ENCODE results near the gene FBLN5.
"Not testable (repeated sequence)": the region's sequence is repeated elsewhere in the genome, so short reads cannot be mapped to it uniquely, and the experiment has no call there.

FBLN5 gene

GRCh38 chr14:91898372-91898771, 49.1 kb downstream of the FBLN5 start:
- H3K4me2 ChIP-seq (ENCODE audit: low read length): no peak overlapping the region
- H4K20me1 ChIP-seq (ENCODE audit: insufficient read depth, low read length): no peaks in the 10 kb centered on the region
- H3K9ac ChIP-seq (ENCODE audit: low read length): no peak overlapping the region
- H3K4me1 ChIP-seq (ENCODE audit: low read length): no peaks in the 10 kb centered on the region
- H3K27me3 ChIP-seq (ENCODE audit: low read depth, low read length): no peaks in the 10 kb centered on the region
- H2AFZ ChIP-seq (ENCODE audit: low read depth, low read length): no peak overlapping the region
- no peaks in the 10 kb centered on the region for H3K79me2 ChIP-seq (ENCODE audit: low read length)
- H3K9me3 ChIP-seq (ENCODE audit: insufficient read depth, low read length): no peaks in the 10 kb centered on the region
- no peaks in the 10 kb centered on the region for H3K36me3 ChIP-seq (replicated peaks; ENCODE audit: low read depth, low read length)
- no peak overlapping the region for H3K27ac ChIP-seq (ENCODE audit: low read length)
- TF ChIP-seq EZH2phosphoT487 (IDR thresholded peaks at IDR 0.05; ENCODE audit: low read depth): no peak
- TF ChIP-seq, protein P1, sequence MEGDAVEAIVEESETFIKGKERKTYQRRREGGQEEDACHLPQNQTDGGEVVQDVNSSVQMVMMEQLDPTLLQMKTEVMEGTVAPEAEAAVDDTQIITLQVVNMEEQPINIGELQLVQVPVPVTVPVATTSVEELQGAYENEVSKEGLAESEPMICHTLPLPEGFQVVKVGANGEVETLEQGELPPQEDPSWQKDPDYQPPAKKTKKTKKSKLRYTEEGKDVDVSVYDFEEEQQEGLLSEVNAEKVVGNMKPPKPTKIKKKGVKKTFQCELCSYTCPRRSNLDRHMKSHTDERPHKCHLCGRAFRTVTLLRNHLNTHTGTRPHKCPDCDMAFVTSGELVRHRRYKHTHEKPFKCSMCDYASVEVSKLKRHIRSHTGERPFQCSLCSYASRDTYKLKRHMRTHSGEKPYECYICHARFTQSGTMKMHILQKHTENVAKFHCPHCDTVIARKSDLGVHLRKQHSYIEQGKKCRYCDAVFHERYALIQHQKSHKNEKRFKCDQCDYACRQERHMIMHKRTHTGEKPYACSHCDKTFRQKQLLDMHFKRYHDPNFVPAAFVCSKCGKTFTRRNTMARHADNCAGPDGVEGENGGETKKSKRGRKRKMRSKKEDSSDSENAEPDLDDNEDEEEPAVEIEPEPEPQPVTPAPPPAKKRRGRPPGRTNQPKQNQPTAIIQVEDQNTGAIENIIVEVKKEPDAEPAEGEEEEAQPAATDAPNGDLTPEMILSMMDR (IDR thresholded peaks at IDR 0.05; ENCODE audit: low read depth, low read length): no peak
- H3K4me3 ChIP-seq (ENCODE audit: low read length): no peak overlapping the region

DNA sequence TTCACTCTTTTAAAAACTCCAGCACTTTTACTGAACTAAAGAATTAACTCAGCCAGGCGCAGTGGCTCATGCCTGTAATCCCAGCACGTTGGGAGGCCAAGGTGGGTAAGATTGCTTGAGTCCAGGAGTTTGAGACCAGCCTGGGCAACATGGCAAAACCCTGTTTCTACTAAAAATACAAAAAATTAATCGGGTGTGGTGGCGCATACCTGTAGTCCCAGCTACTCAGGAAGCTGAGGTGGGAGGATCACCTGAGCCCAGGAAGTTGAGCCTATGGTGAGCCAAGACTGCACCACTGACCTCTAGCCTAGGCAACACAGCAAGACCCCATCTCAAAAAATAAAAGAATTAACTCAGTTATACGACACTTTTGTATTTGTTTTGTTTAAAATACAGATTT, 49.8 kb downstream of the FBLN5 start:
- H3K4me3 ChIP-seq (ENCODE audit: low read length); H2AFZ ChIP-seq (ENCODE audit: low read depth, low read length); H3K79me2 ChIP-seq (ENCODE audit: low read length); H3K4me1 ChIP-seq (ENCODE audit: low read length); H3K36me3 ChIP-seq (replicated peaks; ENCODE audit: low read depth, low read length); H3K4me2 ChIP-seq (ENCODE audit: low read length); H3K27me3 ChIP-seq (ENCODE audit: low read depth, low read length); H3K9me3 ChIP-seq (ENCODE audit: insufficient read depth, low read length); H3K27ac ChIP-seq (ENCODE audit: low read length); H4K20me1 ChIP-seq (ENCODE audit: insufficient read depth, low read length); H3K9ac ChIP-seq (ENCODE audit: low read length): not testable (repeated sequence)

DNA sequence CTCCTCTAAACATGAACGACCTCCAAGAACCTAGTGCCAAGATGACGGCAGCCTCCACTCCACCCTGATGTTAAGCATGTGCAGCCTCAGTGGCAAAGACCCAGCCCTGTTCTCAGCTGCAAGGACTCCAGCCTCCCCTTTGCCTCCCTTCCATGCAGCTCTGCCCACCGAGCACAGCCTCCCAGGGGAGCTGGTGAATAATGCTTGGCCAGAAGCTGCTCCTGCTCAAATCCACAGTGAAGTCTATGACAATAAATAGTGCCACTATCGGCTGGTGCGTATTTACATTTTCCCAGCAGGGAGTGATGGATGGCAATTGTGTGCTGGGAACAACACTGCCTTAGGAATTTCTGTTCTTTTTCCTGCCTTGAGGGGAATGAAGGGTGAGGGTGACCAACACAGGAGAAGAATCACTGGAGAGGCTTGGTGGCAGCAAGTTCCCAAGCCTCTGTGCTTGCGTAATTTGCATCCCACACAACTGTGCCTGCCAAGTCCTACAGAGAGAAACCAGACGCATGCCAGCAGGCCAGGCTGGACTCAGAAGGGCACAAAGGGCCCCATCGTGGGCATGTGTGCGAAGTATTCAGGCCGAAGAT, 50.3 kb downstream of the FBLN5 start:
- TF ChIP-seq, protein P1 (IDR thresholded peaks at IDR 0.05; ENCODE audit: low read depth, low read length): no peak
- Histone ChIP-seq H2AFZ (ENCODE audit: low read depth, low read length) (no peak overlapping the region), H3K4me1 (ENCODE audit: low read length) (no peaks in the 10 kb centered on the region), H4K20me1 (ENCODE audit: insufficient read depth, low read length) (no peaks in the 10 kb centered on the region), H3K27ac (ENCODE audit: low read length) (no peak overlapping the region), H3K27me3 (ENCODE audit: low read depth, low read length) (no peaks in the 10 kb centered on the region), H3K9me3 (ENCODE audit: insufficient read depth, low read length) (no peaks in the 10 kb centered on the region), H3K4me2 (ENCODE audit: low read length) (no peak overlapping the region), H3K4me3 (ENCODE audit: low read length) (no peak overlapping the region), H3K79me2 (ENCODE audit: low read length) (no peaks in the 10 kb centered on the region), H3K9ac (ENCODE audit: low read length) (no peak overlapping the region), H3K36me3 (replicated peaks; ENCODE audit: low read depth, low read length) (no peaks in the 10 kb centered on the region)

GRCh38 chr14:91896419-91896818, 51.1 kb downstream of the FBLN5 start:
- H4K20me1 ChIP-seq (ENCODE audit: insufficient read depth, low read length): no peaks in the 10 kb centered on the region
- TF ChIP-seq, protein P1 (IDR thresholded peaks at IDR 0.05; ENCODE audit: low read depth, low read length): no peak
- TF ChIP-seq EZH2phosphoT487 (IDR thresholded peaks at IDR 0.05; ENCODE audit: low read depth): no peak
- no peaks in the 10 kb centered on the region for H3K27me3 ChIP-seq (ENCODE audit: low read depth, low read length)
- H3K4me2 ChIP-seq (ENCODE audit: low read length): no peak overlapping the region
- H3K9ac ChIP-seq (ENCODE audit: low read length): no peak overlapping the region
- H3K27ac ChIP-seq (ENCODE audit: low read length): no peak overlapping the region
- no peaks in the 10 kb centered on the region for H3K9me3 ChIP-seq (ENCODE audit: insufficient read depth, low read length)
- H3K4me1 ChIP-seq (ENCODE audit: low read length): no peaks in the 10 kb centered on the region
- H3K36me3 ChIP-seq (replicated peaks; ENCODE audit: low read depth, low read length): no peaks in the 10 kb centered on the region
- no peak overlapping the region for H3K4me3 ChIP-seq (ENCODE audit: low read length)
- H3K79me2 ChIP-seq (ENCODE audit: low read length): no peaks in the 10 kb centered on the region
- no peak overlapping the region for H2AFZ ChIP-seq (ENCODE audit: low read depth, low read length)

- Histone ChIP-seq H3K9ac (ENCODE audit: low read length) (no peak overlapping the region), H3K27me3 (ENCODE audit: low read depth, low read length) (no peaks in the 10 kb centered on the region), H3K36me3 (replicated peaks; ENCODE audit: low read depth, low read length) (no peaks in the 10 kb centered on the region), H3K27ac (ENCODE audit: low read length) (no peak overlapping the region), H3K4me2 (ENCODE audit: low read length) (no peak overlapping the region), H2AFZ (ENCODE audit: low read depth, low read length) (no peak overlapping the region), H3K4me3 (ENCODE audit: low read length) (no peak overlapping the region), H3K9me3 (ENCODE audit: insufficient read depth, low read length) (no peaks in the 10 kb centered on the region), H4K20me1 (ENCODE audit: insufficient read depth, low read length) (no peaks in the 10 kb centered on the region), H3K4me1 (ENCODE audit: low read length) (no peaks in the 10 kb centered on the region), H3K79me2 (ENCODE audit: low read length) (no peaks in the 10 kb centered on the region)
- TF ChIP-seq, protein P1 (IDR thresholded peaks at IDR 0.05; ENCODE audit: low read depth, low read length): no peak
- TF ChIP-seq EZH2phosphoT487 (IDR thresholded peaks at IDR 0.05; ENCODE audit: low read depth): no peak
These were observed 53.8 kb downstream of the FBLN5 start for GRCh38 chr14:91893669-91894068.
